ENCODE results near the gene CCDC91. TPM values are rescaled to one million over a fixed set of nuclear protein-coding genes. Genes with fewer than 3 reads are reported as not detected.

The CCDC91 gene
- polyA plus RNA-seq, 1 donor from 2014 or later: 11.6 TPM

DNA sequence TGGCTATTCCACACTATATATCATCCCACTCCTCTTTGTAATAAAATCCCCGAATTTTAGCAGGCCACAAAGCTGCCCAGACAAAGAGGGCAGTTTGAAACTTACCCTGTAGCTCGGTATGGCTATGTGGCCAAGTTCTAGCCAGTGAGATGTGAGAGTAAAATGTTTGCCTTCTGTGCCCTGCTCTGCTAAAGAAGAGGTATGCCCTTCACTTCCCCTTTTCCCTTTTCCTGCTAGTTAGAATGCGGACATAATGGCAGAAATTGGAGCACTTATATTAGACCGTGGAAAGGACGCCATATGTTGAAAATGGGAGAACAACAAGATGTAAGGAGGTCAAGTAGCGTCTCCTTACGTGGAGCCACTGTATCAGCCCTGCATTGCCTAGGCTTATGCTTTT lies 11.5 kb upstream of the CCDC91 start:
- Histone ChIP-seq H2AFZ (ENCODE audit: low read depth, low read length) (no peak overlapping the region), H3K9me2 (ENCODE audit: insufficient read depth, low read length) (no peaks in the 10 kb centered on the region), H3K4me2 (ENCODE audit: low read length) (no peak overlapping the region), H3K9me3 (ENCODE audit: low read length) (no peaks in the 10 kb centered on the region), H3F3A (ENCODE audit: insufficient read depth, low read length, poor library complexity, severe bottlenecking) (no peaks in the 10 kb centered on the region), H3K36me3 (ENCODE audit: insufficient read depth, low read length) (no peaks in the 10 kb centered on the region), H3K27me3 (ENCODE audit: insufficient read depth, low read depth, low read length) (no peaks in the 10 kb centered on the region), H3K4me3 (ENCODE audit: low read length) (no peak overlapping the region), H3K9ac (ENCODE audit: low read length) (no peak overlapping the region), H4K20me1 (ENCODE audit: insufficient read depth) (no peaks in the 10 kb centered on the region), H3K79me2 (replicated peaks; ENCODE audit: insufficient read depth, low read length) (no peaks in the 10 kb centered on the region), H3K27ac (ENCODE audit: low read length) (no peak overlapping the region)
- no peak for TF ChIP-seq POLR2AphosphoS5 (IDR thresholded peaks at IDR 0.05)
- TF ChIP-seq RAD21 (conservative IDR thresholded peaks at IDR 0.05): no peak
- no peak for TF ChIP-seq SMC3 (conservative IDR thresholded peaks at IDR 0.05; ENCODE audit: poor library complexity)
- no peak for TF ChIP-seq TAF1 (IDR thresholded peaks at IDR 0.05; ENCODE audit: low read depth)
- TF ChIP-seq, protein P1, sequence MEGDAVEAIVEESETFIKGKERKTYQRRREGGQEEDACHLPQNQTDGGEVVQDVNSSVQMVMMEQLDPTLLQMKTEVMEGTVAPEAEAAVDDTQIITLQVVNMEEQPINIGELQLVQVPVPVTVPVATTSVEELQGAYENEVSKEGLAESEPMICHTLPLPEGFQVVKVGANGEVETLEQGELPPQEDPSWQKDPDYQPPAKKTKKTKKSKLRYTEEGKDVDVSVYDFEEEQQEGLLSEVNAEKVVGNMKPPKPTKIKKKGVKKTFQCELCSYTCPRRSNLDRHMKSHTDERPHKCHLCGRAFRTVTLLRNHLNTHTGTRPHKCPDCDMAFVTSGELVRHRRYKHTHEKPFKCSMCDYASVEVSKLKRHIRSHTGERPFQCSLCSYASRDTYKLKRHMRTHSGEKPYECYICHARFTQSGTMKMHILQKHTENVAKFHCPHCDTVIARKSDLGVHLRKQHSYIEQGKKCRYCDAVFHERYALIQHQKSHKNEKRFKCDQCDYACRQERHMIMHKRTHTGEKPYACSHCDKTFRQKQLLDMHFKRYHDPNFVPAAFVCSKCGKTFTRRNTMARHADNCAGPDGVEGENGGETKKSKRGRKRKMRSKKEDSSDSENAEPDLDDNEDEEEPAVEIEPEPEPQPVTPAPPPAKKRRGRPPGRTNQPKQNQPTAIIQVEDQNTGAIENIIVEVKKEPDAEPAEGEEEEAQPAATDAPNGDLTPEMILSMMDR (IDR thresholded peaks at IDR 0.05; ENCODE audit: poor library complexity, severe bottlenecking): no peak
- TF ChIP-seq, protein P2, sequence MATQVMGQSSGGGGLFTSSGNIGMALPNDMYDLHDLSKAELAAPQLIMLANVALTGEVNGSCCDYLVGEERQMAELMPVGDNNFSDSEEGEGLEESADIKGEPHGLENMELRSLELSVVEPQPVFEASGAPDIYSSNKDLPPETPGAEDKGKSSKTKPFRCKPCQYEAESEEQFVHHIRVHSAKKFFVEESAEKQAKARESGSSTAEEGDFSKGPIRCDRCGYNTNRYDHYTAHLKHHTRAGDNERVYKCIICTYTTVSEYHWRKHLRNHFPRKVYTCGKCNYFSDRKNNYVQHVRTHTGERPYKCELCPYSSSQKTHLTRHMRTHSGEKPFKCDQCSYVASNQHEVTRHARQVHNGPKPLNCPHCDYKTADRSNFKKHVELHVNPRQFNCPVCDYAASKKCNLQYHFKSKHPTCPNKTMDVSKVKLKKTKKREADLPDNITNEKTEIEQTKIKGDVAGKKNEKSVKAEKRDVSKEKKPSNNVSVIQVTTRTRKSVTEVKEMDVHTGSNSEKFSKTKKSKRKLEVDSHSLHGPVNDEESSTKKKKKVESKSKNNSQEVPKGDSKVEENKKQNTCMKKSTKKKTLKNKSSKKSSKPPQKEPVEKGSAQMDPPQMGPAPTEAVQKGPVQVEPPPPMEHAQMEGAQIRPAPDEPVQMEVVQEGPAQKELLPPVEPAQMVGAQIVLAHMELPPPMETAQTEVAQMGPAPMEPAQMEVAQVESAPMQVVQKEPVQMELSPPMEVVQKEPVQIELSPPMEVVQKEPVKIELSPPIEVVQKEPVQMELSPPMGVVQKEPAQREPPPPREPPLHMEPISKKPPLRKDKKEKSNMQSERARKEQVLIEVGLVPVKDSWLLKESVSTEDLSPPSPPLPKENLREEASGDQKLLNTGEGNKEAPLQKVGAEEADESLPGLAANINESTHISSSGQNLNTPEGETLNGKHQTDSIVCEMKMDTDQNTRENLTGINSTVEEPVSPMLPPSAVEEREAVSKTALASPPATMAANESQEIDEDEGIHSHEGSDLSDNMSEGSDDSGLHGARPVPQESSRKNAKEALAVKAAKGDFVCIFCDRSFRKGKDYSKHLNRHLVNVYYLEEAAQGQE (IDR thresholded peaks at IDR 0.05; ENCODE audit: borderline replicate concordance): no peak
- TF ChIP-seq EZH2 (IDR thresholded peaks at IDR 0.05; ENCODE audit: borderline replicate concordance, insufficient read depth, low read length, poor library complexity, severe bottlenecking): no peak
- no peak for TF ChIP-seq EP300 (conservative IDR thresholded peaks at IDR 0.05; ENCODE audit: poor library complexity, severe bottlenecking)
- no peak for TF ChIP-seq MXI1 (conservative IDR thresholded peaks at IDR 0.05; ENCODE audit: poor library complexity, severe bottlenecking)

DNA sequence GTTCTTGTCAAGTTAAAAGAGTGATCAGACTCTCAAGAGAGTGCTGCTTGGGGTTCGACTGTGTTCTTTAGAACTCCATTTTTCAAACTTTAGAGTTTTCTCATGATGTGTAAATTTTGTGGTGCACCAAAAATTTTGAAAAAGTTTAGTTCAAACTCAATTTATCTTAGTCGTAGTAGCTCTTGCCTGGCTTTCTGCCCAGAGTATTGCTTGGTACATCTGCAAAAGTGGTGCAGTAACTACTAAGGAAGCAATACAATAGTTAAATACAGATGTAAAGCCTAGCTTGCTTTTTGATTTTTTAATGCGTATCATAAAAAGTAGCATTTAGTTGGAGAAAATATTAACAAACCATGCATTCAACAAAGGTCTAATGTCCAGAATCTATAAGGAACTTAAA lies 9.5 kb upstream of the CCDC91 start:
- no peak overlapping the region for H3K4me3 ChIP-seq (ENCODE audit: low read length)
- no peaks in the 10 kb centered on the region for H3F3A ChIP-seq (ENCODE audit: insufficient read depth, low read length, poor library complexity, severe bottlenecking)
- no peaks in the 10 kb centered on the region for H3K9me3 ChIP-seq (ENCODE audit: low read length)
- no peak overlapping the region for H3K9ac ChIP-seq (ENCODE audit: low read length)
- H4K20me1 ChIP-seq (ENCODE audit: insufficient read depth): no peaks in the 10 kb centered on the region
- no peak for TF ChIP-seq EP300 (conservative IDR thresholded peaks at IDR 0.05; ENCODE audit: poor library complexity, severe bottlenecking)
- H3K4me2 ChIP-seq (ENCODE audit: low read length): no peak overlapping the region
- no peak overlapping the region for H2AFZ ChIP-seq (ENCODE audit: low read depth, low read length)
- no peaks in the 10 kb centered on the region for H3K36me3 ChIP-seq (ENCODE audit: insufficient read depth, low read length)
- H3K27me3 ChIP-seq (ENCODE audit: insufficient read depth, low read depth, low read length): no peaks in the 10 kb centered on the region
- no peaks in the 10 kb centered on the region for H3K79me2 ChIP-seq (replicated peaks; ENCODE audit: insufficient read depth, low read length)
- no peaks in the 10 kb centered on the region for H3K9me2 ChIP-seq (ENCODE audit: insufficient read depth, low read length)
- no peak overlapping the region for H3K27ac ChIP-seq (ENCODE audit: low read length)

DNA sequence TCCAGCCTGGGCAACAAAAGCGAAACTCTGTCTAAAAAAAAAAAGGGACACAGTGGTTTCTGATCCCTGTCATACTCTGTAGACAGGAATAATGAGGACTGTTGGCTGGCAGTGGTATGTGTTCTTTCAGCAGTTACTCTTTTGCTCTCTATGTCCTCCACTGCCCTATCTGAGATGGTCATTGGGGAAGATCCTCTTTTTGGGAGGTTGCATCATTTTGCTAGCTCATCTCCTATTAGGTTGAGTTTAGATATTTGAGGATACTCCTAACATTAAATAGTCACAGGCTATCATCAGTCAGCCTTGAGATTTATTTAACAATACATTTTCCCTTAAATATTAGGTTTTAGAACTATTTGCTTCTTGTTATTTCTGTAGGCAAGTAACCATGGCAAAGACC lies 5.9 kb upstream of the CCDC91 start:
- no peaks in the 10 kb centered on the region for H3K9me3 ChIP-seq (ENCODE audit: low read length)
- H4K20me1 ChIP-seq (ENCODE audit: insufficient read depth): no peaks in the 10 kb centered on the region
- no peak for TF ChIP-seq EP300 (conservative IDR thresholded peaks at IDR 0.05; ENCODE audit: poor library complexity, severe bottlenecking)
- TF ChIP-seq TAF1 (IDR thresholded peaks at IDR 0.05; ENCODE audit: low read depth): no peak
- no peak for TF ChIP-seq SMC3 (conservative IDR thresholded peaks at IDR 0.05; ENCODE audit: poor library complexity)
- no peak for TF ChIP-seq RAD21 (conservative IDR thresholded peaks at IDR 0.05)
- no peak for TF ChIP-seq MXI1 (conservative IDR thresholded peaks at IDR 0.05; ENCODE audit: poor library complexity, severe bottlenecking)
- TF ChIP-seq POLR2AphosphoS5 (IDR thresholded peaks at IDR 0.05): no peak
- no peak overlapping the region for H2AFZ ChIP-seq (ENCODE audit: low read depth, low read length)
- H3K4me3 ChIP-seq (ENCODE audit: low read length): no peak overlapping the region
- H3K4me2 ChIP-seq (ENCODE audit: low read length): no peak overlapping the region
- no peaks in the 10 kb centered on the region for H3K27me3 ChIP-seq (ENCODE audit: insufficient read depth, low read depth, low read length)
- H3F3A ChIP-seq (ENCODE audit: insufficient read depth, low read length, poor library complexity, severe bottlenecking): no peaks in the 10 kb centered on the region
- H3K9ac ChIP-seq (ENCODE audit: low read length): no peak overlapping the region
- H3K27ac ChIP-seq (ENCODE audit: low read length): no peak overlapping the region
- H3K36me3 ChIP-seq (ENCODE audit: insufficient read depth, low read length): no peaks in the 10 kb centered on the region
- H3K9me2 ChIP-seq (ENCODE audit: insufficient read depth, low read length): no peaks in the 10 kb centered on the region
- no peaks in the 10 kb centered on the region for H3K79me2 ChIP-seq (replicated peaks; ENCODE audit: insufficient read depth, low read length)

Measured in neural cell (in vitro differentiated cells).